Mesothelial cell of epicardium (in vitro differentiated cells): ENCODE data around the gene SNTG2. TPM values are rescaled to one million over a fixed set of nuclear protein-coding genes. Genes with fewer than 3 reads are reported as not detected.

ENCODE experiments used
- DNase-seq, 2 experiments: peaks; one replicate each; pipeline ENCODE4 v3.0.0; 2021; ENCODE audit warnings: low spot score in 2 of 2; ENCODE audit not compliant: unreplicated experiment in 2 of 2
- H3K27ac Mint-ChIP-seq: 2 replicates; pipeline ENCODE4 v1.8.0; 2021; ENCODE audit warnings: mixed read lengths
- H3K27me3 Mint-ChIP-seq: 2 replicates; pipeline ENCODE4 v1.8.0; 2021; ENCODE audit warnings: low read depth, mixed read lengths
- H3K36me3 Mint-ChIP-seq: 2 replicates; pipeline ENCODE4 v1.8.0; 2021; ENCODE audit warnings: mixed read lengths
- H3K4me1 Mint-ChIP-seq: 2 replicates; pipeline ENCODE4 v1.8.0; 2021; ENCODE audit warnings: mixed read lengths
- H3K4me3 Mint-ChIP-seq: 2 replicates; pipeline ENCODE4 v1.8.0; 2021; ENCODE audit warnings: mild to moderate bottlenecking, moderate library complexity, mixed read lengths
- H3K9me3 Mint-ChIP-seq: 2 replicates; pipeline ENCODE4 v1.8.0; 2021; ENCODE audit warnings: mixed read lengths
- total RNA-seq: library from RNA; stranded (reverse); gene quantifications from 3 replicates; pipeline ENCODE4 v1.2.1, GENCODE V29; 2021
- TF ChIP-seq, protein P1 (sequence below): fragments of 200-600 bp; sonication (generic); IDR thresholded peaks from one replicate; pipeline ENCODE4 v1.5.0; 2021; ENCODE audit warnings: antibody characterized with exemption; ENCODE audit not compliant: unreplicated experiment

SNTG2 gene
- total RNA-seq, 1 donor from 2014 or later, result not detected

DNA sequence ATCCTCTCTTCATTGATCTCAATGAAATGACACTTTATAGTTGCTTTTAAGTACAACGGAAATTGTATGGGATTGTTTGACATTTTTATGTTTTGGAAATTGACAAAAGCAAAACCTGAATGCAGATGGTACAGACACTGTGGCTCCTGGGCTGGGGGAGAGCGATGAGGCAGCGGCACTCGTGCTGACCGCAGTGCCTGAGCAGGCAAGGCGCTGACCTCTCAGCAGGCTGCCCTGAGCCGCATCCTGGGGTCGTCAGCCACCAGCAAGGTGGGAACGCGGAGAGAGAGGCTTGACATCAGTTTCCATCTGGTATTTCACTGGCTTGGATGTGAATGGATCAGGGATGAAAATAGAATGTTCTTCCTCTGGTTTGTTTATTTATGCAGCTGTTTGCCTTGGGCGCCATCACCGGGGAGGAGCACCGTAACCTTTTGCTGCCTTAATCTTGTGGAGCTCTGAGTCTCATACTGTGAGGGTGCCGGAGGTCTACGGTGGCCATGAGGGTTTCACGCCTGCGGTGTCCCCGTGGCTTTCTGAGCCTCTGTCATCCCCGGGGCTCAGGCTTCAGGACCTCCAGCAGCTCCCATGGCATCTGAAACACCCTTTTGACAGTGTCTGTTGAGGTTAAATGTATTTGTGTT is 367.8 kb downstream of the SNTG2 start:
- no peak for DNase-seq
- H3K4me1 Mint-ChIP-seq, result no peaks in the 10 kb centered on the region
- H3K9me3 Mint-ChIP-seq, result no peaks in the 10 kb centered on the region
- TF ChIP-seq, protein P1, sequence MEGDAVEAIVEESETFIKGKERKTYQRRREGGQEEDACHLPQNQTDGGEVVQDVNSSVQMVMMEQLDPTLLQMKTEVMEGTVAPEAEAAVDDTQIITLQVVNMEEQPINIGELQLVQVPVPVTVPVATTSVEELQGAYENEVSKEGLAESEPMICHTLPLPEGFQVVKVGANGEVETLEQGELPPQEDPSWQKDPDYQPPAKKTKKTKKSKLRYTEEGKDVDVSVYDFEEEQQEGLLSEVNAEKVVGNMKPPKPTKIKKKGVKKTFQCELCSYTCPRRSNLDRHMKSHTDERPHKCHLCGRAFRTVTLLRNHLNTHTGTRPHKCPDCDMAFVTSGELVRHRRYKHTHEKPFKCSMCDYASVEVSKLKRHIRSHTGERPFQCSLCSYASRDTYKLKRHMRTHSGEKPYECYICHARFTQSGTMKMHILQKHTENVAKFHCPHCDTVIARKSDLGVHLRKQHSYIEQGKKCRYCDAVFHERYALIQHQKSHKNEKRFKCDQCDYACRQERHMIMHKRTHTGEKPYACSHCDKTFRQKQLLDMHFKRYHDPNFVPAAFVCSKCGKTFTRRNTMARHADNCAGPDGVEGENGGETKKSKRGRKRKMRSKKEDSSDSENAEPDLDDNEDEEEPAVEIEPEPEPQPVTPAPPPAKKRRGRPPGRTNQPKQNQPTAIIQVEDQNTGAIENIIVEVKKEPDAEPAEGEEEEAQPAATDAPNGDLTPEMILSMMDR, result no peak
- H3K4me3 Mint-ChIP-seq, result no peak overlapping the region
- peaks cover 26% of the 10 kb centered on the region for H3K27me3 Mint-ChIP-seq
- H3K27ac Mint-ChIP-seq, result no peak overlapping the region
- H3K36me3 Mint-ChIP-seq, result no peaks in the 10 kb centered on the region

DNA sequence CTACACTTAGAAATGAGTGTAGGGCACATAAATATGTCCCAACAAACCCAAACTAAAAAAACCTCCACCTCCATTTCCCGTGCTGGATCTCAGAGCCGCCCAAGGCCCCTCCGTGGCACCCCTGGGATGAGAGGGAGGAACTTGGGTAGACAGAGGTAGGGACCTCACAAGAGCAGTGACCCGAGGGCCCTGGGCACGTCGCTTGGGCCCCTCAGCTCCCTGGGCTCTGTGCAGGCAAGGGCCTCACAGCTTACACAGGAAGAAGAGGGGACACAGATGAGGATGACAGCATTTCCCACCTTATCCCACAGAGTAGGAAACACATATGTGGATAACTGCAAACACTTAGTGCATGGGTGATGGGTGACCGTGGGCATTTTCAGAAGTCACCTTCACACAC is 368.7 kb downstream of the SNTG2 start:
- DNase-seq, result no peak
- Mint-ChIP-seq H3K36me3 (no peaks in the 10 kb centered on the region), H3K27ac (no peak overlapping the region), H3K27me3 (peaks cover 23% of the 10 kb centered on the region), H3K9me3 (no peaks in the 10 kb centered on the region), H3K4me1 (no peaks in the 10 kb centered on the region), H3K4me3 (no peak overlapping the region)
- TF ChIP-seq, protein P1, result no peak

DNA sequence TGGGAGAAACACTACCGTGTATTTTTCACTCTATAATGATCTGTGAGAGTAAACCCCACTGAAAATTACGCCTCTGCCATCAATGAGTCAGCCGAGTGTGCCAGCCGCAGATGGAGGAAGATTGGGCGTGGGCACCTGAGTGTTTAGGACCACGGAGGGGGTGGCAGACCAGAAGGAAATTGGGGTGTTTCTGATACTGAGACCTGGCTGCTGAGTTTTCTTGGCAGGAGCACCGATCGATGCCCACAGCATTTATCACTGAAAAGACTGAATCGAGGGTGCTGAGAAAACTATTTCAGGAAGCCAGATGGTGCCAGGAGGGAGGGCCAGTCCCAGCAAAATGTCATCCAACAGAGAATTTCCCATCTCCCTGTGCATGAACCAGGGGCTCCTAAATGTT is 370.7 kb downstream of the SNTG2 start:
- DNase-seq, result no peak
- TF ChIP-seq, protein P1, result no peak
- Mint-ChIP-seq H3K4me3 (no peak overlapping the region), H3K4me1 (no peaks in the 10 kb centered on the region), H3K36me3 (no peaks in the 10 kb centered on the region), H3K9me3 (no peaks in the 10 kb centered on the region), H3K27me3 (peaks cover 15% of the 10 kb centered on the region), H3K27ac (no peak overlapping the region)

DNA sequence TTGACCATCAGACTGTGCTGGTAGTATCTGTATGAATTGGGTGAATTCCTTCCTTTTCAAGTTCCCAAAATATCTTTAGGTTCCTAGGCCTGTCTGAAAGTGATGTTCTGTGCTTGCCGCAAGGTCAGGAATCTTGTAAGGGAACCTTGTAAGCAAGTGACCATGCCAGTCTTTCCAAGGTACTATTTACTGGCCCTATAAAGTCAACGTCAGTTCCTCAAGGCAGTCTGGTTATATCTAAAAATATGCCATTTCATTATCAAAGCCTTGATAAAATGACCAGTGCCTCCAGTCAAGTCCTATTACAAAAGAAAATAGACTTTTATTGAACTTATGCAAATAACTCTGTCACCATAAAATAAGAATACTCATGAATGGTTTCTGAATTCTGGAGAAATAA is 374.2 kb downstream of the SNTG2 start:
- H3K9me3 Mint-ChIP-seq, result no peaks in the 10 kb centered on the region
- peaks cover 11% of the 10 kb centered on the region for H3K27me3 Mint-ChIP-seq
- DNase-seq, result no peak
- no peaks in the 10 kb centered on the region for H3K4me1 Mint-ChIP-seq
- no peak overlapping the region for H3K4me3 Mint-ChIP-seq
- H3K27ac Mint-ChIP-seq, result no peak overlapping the region
- H3K36me3 Mint-ChIP-seq, result no peaks in the 10 kb centered on the region
- TF ChIP-seq, protein P1, result no peak

DNA sequence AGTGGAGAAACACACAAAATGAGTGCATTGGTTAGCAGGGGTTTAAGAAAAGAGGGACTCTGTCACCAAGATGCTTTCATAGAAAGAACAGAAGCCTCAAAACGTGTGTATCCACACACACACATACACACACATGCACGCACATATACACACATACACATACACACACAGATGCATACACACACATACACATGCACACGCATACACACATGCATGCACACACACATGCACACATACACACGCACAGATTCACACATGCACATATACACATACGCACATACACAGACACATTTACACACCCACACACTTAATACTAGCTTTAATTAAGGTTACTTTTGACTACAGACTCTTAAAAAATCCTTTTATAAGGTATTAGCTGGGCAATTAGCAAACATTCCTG is 378.0 kb downstream of the SNTG2 start:
- peaks cover 1% of the 10 kb centered on the region for H3K27me3 Mint-ChIP-seq
- DNase-seq, result no peak
- H3K36me3 Mint-ChIP-seq, result no peaks in the 10 kb centered on the region
- H3K4me3 Mint-ChIP-seq, result no peak overlapping the region
- H3K27ac Mint-ChIP-seq, result no peak overlapping the region
- H3K4me1 Mint-ChIP-seq, result no peaks in the 10 kb centered on the region
- TF ChIP-seq, protein P1, result no peak
- H3K9me3 Mint-ChIP-seq, result peaks cover 12% of the 10 kb centered on the region
